Colon (tissue), 2 donors: ENCODE results near the gene PA2G4.
"Not testable (repeated sequence)": the region's sequence is repeated elsewhere in the genome, so short reads cannot be mapped to it uniquely, and the experiment has no call there.

ENCODE experiments used
- FAIRE-seq: peaks from 2 replicates; lab custom pipeline; 2012; peaks lifted over from hg19 to GRCh38; lab: Jason Lieb, UNC
- donor health status: control.
- donor health status: control.

PA2G4 gene

GRCh38 chr12:56104109-56104814 is at the start of gene PA2G4:
Gene PA2G4, plus strand, starts transcription at chr12:56104559. Its CDS starts 179 bp downstream, at chr12:56104738.
- FAIRE-seq, result no peak

- not testable (repeated sequence) for FAIRE-seq
Measured at GRCh38 chr12:56059964-56060363, 44.4 kb upstream of the PA2G4 start.

- FAIRE-seq, result no peak
Measured at GRCh38 chr12:56061982-56062381, 42.4 kb upstream of the PA2G4 start.

DNA sequence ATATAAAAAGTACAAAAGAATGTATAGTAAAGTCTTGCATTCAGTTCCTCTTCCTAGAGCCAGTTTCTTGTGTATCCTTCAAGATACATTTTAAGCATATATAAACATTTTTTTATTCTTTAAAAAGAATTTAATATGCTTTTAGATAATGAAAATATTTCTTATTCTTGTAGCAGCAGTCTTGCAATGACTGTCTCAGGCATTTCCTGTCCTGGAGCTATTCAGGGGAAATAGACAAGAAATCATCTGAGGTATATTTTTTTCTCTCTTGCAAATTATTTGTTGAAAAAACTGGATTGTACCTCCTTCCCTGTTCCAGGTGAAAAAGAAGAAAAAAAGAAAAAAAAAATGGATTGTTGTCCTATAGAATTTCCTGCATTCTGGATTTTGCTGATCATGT is 41.4 kb upstream of the PA2G4 start:
- FAIRE-seq, result no peak

DNA sequence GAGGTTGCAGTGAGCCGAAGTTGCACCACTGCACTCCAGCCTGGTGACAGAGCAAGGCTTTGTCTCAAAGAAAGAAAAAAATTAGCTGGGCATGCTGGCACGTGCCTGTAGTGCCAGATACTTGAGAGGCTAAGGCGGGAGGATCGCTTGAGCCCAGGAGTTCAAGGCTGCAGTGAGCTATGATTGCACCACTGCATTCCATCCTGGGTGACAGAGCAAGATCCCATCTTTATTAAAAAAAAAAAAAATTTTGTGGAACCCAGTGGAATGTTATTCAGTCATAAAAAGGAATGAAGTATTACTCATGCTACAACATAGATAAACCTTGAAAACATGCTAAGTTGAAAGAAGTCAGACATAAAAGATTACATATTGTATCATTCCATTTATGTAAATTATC is 32.7 kb upstream of the PA2G4 start:
- FAIRE-seq, result no peak

- no peak for FAIRE-seq
Measured at GRCh38 chr12:56074396-56074795, 30.0 kb upstream of the PA2G4 start.

DNA sequence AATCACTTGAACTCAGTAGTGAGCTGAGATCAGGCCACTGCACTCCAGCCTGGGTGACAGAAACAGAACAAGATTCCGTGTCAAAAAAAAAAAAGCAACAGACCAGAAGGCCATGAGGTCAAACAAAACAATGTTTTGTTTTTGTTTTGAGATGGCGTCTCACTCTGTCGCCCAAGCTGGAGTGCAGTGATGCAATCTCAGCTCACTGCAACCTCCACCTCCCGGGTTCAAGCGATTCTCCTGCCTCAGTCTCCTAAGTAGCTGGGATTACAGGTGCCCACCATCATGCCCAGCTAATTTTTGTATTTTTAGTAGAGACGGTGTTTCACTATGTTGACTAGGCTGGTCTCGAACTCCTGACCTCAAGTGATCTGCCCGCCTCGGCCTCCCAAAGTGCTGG is 26.4 kb upstream of the PA2G4 start:
- not testable (repeated sequence) for FAIRE-seq

DNA sequence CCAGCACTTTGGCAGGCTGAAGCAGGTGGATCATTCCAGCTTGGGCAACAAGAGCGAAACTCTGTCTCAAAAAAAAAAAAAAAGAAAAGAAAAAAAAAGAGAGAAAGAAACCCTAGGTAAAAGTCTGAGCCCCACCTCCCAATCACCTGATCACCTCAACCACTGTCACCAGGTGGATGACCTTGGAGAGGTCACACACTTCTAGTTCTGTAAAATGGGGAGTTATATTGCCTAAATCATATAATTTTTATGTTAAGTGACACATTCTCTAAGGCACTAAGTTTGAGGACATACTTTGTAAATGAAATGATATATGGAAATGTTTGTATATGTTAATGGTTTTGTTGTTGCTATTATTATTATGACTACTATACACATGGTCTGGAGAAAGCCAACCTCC is 25.9 kb upstream of the PA2G4 start:
- no peak for FAIRE-seq

DNA sequence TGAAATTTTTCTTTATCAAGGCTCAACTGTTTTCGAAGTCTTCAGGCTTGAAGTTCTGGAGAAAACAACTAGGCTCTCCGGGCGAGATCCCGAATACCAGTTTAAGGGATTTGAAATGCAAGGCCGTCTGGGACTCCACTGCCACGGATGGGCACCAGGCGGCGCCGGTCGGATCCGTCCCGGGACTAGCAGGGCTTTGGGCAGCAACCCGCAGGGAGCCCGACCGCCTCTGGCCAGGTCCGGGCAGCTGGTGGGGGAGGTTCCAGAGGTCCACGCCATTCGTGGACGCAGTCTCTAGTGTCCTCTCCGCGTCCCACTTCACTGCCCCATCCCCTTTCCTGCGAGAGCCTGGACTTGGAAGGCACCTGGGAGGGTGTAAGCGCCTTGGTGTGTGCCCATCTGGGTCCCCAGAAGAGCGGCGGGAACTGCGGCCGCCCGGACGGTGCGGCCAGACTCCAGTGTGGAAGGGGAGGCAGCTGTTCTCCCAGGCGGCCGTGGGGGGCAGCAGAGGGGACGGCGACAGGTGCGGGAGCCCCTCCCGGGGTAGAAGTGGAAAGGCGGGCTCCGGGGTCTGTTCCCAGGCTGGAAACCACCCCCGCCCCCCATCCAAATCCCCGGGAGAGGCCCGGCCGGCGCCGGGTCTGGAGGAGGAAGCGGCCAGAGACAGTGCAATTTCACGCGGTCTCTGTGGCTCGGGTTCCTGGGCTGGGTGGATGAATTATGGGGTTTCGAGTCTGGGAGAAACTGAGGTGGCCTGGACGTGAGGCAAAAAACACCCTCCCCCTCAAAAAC is 25.2 kb upstream of the PA2G4 start:
- no peak for FAIRE-seq

GRCh38 chr12:56079723-56080555 is 24.4 kb upstream of the PA2G4 start, which contains the start of gene ERBB3:
Gene ERBB3, plus strand, starts transcription at chr12:56080165. Its CDS starts 136 bp downstream, at chr12:56080301.
- FAIRE-seq, result no peak

GRCh38 chr12:56080556-56081138 is 23.7 kb upstream of the PA2G4 start:
- no peak for FAIRE-seq

- no peak for FAIRE-seq
Measured at GRCh38 chr12:56081393-56082347, 22.7 kb upstream of the PA2G4 start.

DNA sequence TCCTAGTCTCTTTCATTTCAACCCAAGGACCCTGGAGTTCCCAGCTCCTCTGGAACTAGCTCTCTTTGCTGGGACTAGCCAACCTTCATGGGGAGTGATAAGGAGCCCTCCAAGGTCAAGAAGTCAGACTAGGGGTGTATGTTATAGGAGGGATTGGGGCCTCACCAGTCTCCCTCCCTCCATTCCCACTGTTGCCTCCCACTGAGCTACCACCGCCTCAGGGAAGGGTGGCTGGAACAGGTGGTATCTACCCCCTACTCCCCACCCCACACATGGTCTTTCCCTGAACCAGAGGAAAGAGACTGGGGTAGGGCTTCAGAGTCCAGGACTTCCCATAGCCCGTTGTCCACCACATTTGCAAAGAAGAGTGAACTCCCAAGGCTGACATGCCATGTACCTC is 22.0 kb upstream of the PA2G4 start:
- FAIRE-seq, result no peak

DNA sequence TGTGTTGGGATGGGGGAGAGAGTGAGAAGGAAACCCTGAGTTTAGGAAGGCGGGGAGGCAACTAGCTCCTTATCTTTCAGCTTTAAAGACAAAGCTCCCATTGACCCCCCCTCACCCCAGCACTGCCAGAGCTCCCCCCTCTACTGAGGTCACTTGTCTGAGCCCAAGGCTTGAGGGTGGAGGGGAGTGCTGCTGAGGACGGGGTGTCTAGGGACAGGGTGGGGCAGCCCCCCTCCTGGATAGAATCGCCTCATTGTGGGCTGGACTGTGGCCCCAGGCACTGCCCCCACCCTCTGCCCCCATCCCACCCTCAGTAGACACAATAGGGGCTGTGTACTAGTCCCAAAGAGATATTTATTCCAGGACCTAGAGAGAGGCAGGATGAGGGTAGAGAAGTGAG is 21.4 kb upstream of the PA2G4 start:
- no peak for FAIRE-seq

GRCh38 chr12:56084958-56085543 is 19.3 kb upstream of the PA2G4 start:
- FAIRE-seq, result no peak

DNA sequence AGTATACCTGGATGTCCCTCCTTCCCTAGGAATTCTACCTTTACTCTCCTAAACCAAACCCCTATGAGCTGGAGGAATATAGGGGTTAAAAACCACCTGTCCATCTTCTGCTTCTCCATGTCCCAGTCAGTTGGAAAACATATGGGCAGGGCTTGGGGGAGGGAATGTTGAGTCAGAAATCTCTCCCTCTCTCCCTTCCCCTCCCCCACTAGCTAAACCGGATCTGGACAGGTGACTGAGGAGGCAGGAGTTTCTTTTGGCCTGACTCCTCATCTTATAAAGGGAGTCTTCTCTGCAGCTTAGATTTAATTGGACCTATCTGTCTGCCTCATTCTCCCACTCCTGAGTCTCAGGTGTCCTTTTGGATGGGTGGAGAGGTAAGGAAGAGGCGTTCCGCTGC is 18.3 kb upstream of the PA2G4 start:
- FAIRE-seq, result no peak

DNA sequence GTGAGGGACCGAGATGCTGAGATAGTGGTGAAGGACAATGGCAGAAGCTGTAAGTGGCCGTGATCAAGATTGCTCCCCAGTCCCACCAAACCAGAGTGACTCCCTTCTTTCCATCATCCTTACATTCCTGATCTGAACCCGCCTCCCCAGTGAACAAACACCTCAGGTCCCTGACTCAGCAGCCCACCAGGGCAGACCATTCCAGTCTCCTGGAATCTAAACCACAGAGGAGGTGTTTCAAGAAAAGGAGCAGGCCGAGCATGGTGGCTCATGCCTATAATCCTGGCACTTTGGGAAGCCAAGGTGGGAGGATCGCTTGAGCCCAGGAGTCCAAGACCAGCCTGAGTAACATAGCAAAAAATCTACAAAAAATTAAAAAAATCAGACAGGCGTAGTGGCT is 17.8 kb upstream of the PA2G4 start:
- FAIRE-seq, result no peak

GRCh38 chr12:56087220-56087619 is 17.1 kb upstream of the PA2G4 start:
- FAIRE-seq, result no peak

DNA sequence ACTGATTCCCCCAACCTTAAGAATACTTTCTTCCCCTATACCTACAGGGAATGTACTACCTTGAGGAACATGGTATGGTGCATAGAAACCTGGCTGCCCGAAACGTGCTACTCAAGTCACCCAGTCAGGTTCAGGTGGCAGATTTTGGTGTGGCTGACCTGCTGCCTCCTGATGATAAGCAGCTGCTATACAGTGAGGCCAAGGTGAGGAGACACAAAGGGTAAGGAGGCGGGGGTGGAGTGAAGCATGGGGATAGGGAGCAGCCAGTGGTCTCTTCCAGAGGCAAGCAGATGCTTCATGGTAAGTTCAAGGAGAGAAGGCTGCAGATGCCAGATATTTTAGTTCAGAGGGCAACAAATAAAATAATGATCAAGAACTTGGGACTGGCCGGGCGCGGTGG is 6.6 kb upstream of the PA2G4 start:
- no peak for FAIRE-seq

DNA sequence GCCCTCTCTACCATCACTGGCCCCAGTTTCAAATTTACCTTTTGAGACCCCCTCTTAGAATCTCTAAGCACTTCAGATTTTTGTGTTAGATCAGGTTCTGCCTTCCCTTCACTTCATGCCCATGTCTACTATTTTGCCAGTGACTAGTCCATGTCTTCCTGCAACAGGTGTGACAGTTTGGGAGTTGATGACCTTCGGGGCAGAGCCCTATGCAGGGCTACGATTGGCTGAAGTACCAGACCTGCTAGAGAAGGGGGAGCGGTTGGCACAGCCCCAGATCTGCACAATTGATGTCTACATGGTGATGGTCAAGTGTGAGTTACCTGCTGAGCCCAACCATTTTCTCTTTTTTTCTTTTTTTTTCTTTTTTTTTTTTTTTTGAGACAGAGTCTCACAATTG is 5.8 kb upstream of the PA2G4 start:
- no peak for FAIRE-seq

DNA sequence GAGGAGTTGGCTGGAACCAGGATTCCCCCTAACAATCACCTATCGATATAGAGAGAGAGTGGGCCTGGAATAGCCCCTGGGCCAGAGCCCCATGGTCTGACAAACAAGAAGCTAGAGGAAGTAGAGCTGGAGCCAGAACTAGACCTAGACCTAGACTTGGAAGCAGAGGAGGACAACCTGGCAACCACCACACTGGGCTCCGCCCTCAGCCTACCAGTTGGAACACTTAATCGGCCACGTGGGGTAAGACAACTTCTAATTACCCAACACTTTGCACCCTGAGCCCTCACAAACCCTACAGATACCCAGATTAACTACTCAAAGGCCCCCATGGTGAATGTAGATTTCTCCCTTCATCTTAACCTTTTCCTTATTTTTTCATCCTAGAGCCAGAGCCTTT is 4.6 kb upstream of the PA2G4 start:
- no peak for FAIRE-seq
